Omental fat pad (tissue), 4 donors: ENCODE data around the gene KANSL2. TPM values are rescaled to one million over a fixed set of nuclear protein-coding genes. Genes with fewer than 3 reads are reported as not detected.
"Not testable (repeated sequence)": the region's sequence is repeated elsewhere in the genome, so short reads cannot be mapped to it uniquely, and the experiment has no call there.

Source experiments
- ATAC-seq: fragments of 150-250 bp; one replicate; pipeline ENCODE4 v1.9.1; 2016; ENCODE audit warnings: mild to moderate bottlenecking, moderate library complexity; ENCODE audit not compliant: low FRiP score
- DNase-seq: peaks from one replicate; pipeline ENCODE4 v3.0.0-alpha.2; 2019; ENCODE audit warnings: low spot score
- CTCF ChIP-seq, 3 donors: fragments of 450-650 bp; IDR thresholded peaks; one replicate each; pipeline ENCODE4 v1.5.1; 2016 to 2017; ENCODE audit warnings: antibody characterized with exemption in 3 of 3, mild to moderate bottlenecking in 3 of 3, moderate library complexity in 2 of 3
- small RNA-seq: library from RNA; depleted of rRNA; stranded (forward); fragments of <200 nt; gene quantifications from one replicate; pipeline ENCODE3, GENCODE V24; 2016
- total RNA-seq, 4 donors: library from RNA; depleted of rRNA; stranded (reverse); fragments of >200 nt; gene quantifications; one replicate each; pipeline ENCODE4 v1.1.0, GENCODE V29; 2016

The KANSL2 gene
- total RNA-seq, 4 donors from 2014 or later: 38.3 to 64.2 (median 49.7) TPM

- no peak for ATAC-seq
- no peak for DNase-seq
Observed at GRCh38 chr12:48630346-48630745, 51.7 kb downstream of the KANSL2 start.

DNA sequence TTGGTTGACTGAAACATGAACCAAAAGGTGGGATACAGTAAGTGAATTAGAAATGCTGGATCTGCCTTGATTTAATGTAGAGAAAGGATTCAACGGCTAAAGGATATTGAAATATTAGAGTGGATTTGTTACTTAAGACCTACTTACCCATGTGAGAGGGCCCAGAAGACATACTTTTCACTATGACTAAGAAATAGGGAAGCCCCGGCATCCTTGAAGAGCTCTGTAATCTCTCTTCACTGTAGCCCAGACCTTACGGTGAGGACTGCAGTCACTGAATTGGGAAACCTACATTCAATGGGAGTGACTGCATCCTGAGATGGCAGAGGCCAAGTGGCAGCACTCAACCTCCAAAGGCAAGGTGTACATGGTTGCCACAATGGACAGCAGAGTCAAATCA, 52.5 kb downstream of the KANSL2 start:
- DNase-seq (no peak), ATAC-seq (no peak)
- no peak for TF ChIP-seq CTCF (IDR thresholded peaks at IDR 0.05)

More at GRCh38 chr12:48630346-48630745, 51.7 kb downstream of the KANSL2 start:
- TF ChIP-seq CTCF (IDR thresholded peaks at IDR 0.05): no peak

- TF ChIP-seq CTCF (IDR thresholded peaks at IDR 0.05): no peak
- no peak for ATAC-seq
- DNase-seq: no peak
Observed at GRCh38 chr12:48627556-48627955, 54.5 kb downstream of the KANSL2 start.

- DNase-seq, ATAC-seq: not testable (repeated sequence)
Observed at GRCh38 chr12:48622997-48623396, 59.0 kb downstream of the KANSL2 start.

DNA sequence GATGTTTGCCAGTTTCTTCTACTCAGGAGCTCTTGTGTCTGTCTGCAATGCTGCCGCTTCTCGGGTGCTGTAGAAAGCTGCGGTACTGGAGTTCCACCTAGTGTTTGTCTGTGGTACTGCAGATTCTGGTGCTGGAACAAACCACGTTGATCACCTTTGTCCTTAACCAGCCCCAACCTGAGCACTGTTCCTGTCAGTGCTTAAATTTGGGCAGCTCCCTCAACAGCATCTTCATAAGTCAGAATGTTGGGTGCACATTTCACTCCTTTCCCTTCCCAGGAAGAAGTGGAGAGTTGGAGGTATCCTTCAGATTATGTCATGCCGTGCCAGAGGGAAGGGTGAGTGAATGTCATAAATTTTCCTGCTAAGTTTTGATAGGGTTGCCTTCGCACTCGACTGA, 63.5 kb downstream of the KANSL2 start:
- ATAC-seq (no peak), DNase-seq (peak; percentile 51)
- TF ChIP-seq CTCF (IDR thresholded peaks at IDR 0.05): peak in 2 of 3 donors; percentile 68 to 74

- no peak for DNase-seq
- TF ChIP-seq CTCF (IDR thresholded peaks at IDR 0.05): no peak
- ATAC-seq: no peak
Observed at GRCh38 chr12:48615681-48616080, 66.4 kb downstream of the KANSL2 start.

DNA sequence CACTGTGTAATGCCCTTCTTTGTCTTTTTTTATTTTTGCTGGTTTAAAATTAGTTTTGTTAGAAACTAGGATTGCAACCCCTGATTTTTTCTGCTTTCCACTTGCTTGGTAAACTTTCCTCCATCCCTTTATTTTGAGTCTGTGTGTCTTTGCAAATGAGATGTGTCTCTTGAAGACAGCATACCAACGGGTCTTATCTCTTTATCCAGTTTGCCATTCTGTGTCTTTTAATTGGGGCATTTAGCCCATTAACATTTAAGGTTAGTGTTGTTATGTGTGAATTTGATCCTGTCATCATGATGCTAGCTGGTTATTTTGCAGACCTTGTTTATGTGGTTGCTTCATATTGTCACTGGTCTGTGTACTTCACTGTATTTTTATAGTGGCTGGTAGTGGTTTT, 68.7 kb downstream of the KANSL2 start:
- ATAC-seq (no peak), DNase-seq (no peak)
- TF ChIP-seq CTCF (IDR thresholded peaks at IDR 0.05): no peak

Small RNA genes within 50 kb of the gene (small RNA-seq; reads per million reads assigned to genes)
- gene MIR1291: not detected
- gene SNORA2A: 1.2 reads per million
- 4.6 reads per million, percentile 75 among the genes with 10 or more reads in this experiment for gene SNORA2B
- gene SNORA2C: not detected

Other genes starting within 250 kb of the KANSL2 start
- not detected for gene ANP32D, start 209.7 kb downstream of the KANSL2 start, total RNA-seq
- under 1 TPM in 1 of 4 donors, not detected in 3; 0.72 TPM for gene C12orf54, start 199.7 kb downstream of the KANSL2 start, total RNA-seq
- not detected for gene OR8S1, start 156.6 kb downstream of the KANSL2 start, total RNA-seq
- not detected for gene LALBA, start 112.2 kb downstream of the KANSL2 start, total RNA-seq
- 10 to 100 TPM; 20.7 to 45.1 (median 32.0) TPM for gene CCNT1, start 34.5 kb upstream of the KANSL2 start, total RNA-seq
- gene ADCY6, start 106.9 kb upstream of the KANSL2 start, total RNA-seq: 10 to 100 TPM; 30.9 to 57.1 (median 47.9) TPM
- gene CACNB3, start 136.3 kb upstream of the KANSL2 start, total RNA-seq: 10 to 100 TPM in 1 of 4 donors, 1 to 10 TPM in 3; 6.8 to 18.1 (median 8.5) TPM
- 10 to 100 TPM; 44.9 to 85.0 (median 62.0) TPM for gene DDX23, start 169.9 kb upstream of the KANSL2 start, total RNA-seq
- gene RND1, start 183.6 kb upstream of the KANSL2 start, total RNA-seq: 1 to 10 TPM; 1.3 to 5.8 (median 4.6) TPM
- gene FKBP11, start 243.3 kb upstream of the KANSL2 start, total RNA-seq: 10 to 100 TPM; 14.7 to 32.1 (median 22.5) TPM